Lung (tissue), 12 donors: ENCODE measurements around the gene CNOT2. TPM values are rescaled to one million over a fixed set of nuclear protein-coding genes. Genes with fewer than 3 reads are reported as not detected.

Experiments used
- ATAC-seq: fragments of 200-7000 bp; cut with Tn5 transposase; one replicate; pipeline ENCODE4 v1.9.1; 2020; ENCODE audit warnings: moderate number of reproducible peaks; ENCODE audit not compliant: insufficient read depth, low FRiP score
- DNase-seq, 3 donors: peaks; one replicate each; pipeline ENCODE4 v3.0.0-alpha.2; 2013 to 2017
- H3K27ac ChIP-seq, 2 donors: one replicate each; pipeline ENCODE4 v1.5.1; 2013; ENCODE audit warnings: mild to moderate bottlenecking in 2 of 2, moderate library complexity in 2 of 2, control low read depth in 1 of 2, inconsistent platforms in 1 of 2, low read depth in 1 of 2, low read length in 1 of 2
- H3K27me3 ChIP-seq, 3 donors: one replicate each; pipeline ENCODE4 v1.5.1; 2013; ENCODE audit warnings: low read length in 2 of 3; ENCODE audit not compliant: control insufficient read depth in 3 of 3, insufficient read depth in 3 of 3
- H3K36me3 ChIP-seq, 4 donors: one replicate each; pipeline ENCODE4 v1.5.1; 2013; ENCODE audit warnings: low read length in 4 of 4, mild to moderate bottlenecking in 1 of 4, moderate library complexity in 1 of 4; ENCODE audit not compliant: control insufficient read depth in 4 of 4, insufficient read depth in 4 of 4
- H3K4me1 ChIP-seq, 5 donors: one replicate each; pipeline ENCODE4 v1.5.1; 2013; ENCODE audit warnings: low read length in 5 of 5, mild to moderate bottlenecking in 2 of 5, moderate library complexity in 1 of 5; ENCODE audit not compliant: control insufficient read depth in 5 of 5, insufficient read depth in 5 of 5
- H3K4me3 ChIP-seq: one replicate; pipeline ENCODE4 v1.5.1; 2013; ENCODE audit warnings: mild to moderate bottlenecking, control low read depth, moderate library complexity
- H3K9ac ChIP-seq, 2 donors: one replicate each; pipeline ENCODE4 v1.5.1; 2013; ENCODE audit warnings: low read length in 2 of 2, control low read depth in 1 of 2; ENCODE audit not compliant: insufficient read depth in 1 of 2
- H3K9me3 ChIP-seq, 4 donors: one replicate each; pipeline ENCODE4 v1.5.1; 2013; ENCODE audit warnings: low read length in 3 of 4, mild to moderate bottlenecking in 1 of 4, moderate library complexity in 1 of 4; ENCODE audit not compliant: control insufficient read depth in 4 of 4, insufficient read depth in 3 of 4
- WGBS, 2 donors: extraction: QIAGEN DNeasy Blood & Tissue Kit; methylation state at CpG; one replicate each; pipeline ENCODE4 v1.1.7; 2013; 5-methylcytosine and 5-hydroxymethylcytosine counted together
- polyA plus RNA-seq, 2 donors: library from polyadenylated mRNA; stranded (reverse); fragments of 200-250 nt; gene quantifications; one replicate each; pipeline ENCODE4 v1.2.1, GENCODE V29; 2013
- total RNA-seq, 2 donors: library from RNA; depleted of rRNA in 1 of 2; stranded (reverse); fragments of >200 nt in 1 of 2; gene quantifications; one replicate each; pipeline ENCODE4 v1.2.1, GENCODE V29; 2014 to 2021
- TF ChIP-seq, protein P1 (sequence below): IDR thresholded peaks from 2 replicates; pipeline ENCODE4 v1.5.1; 2012; ENCODE audit warnings: mild to moderate bottlenecking; ENCODE audit errors: control extremely low read depth, extremely low read depth
- donor health status: control.
- donor health status: control.
- donor health status: Bipolar disorder and iron deficiency.
- donor health status: healthy.
- donor health status: DM: yes; HTN: yes; CAD: no.

CNOT2 gene
- total and polyA plus RNA-seq, 4 donors = 21.9 to 243 (median 40.3) TPM

GRCh38 chr12:70351076-70351475, 107.8 kb downstream of the CNOT2 start:
- TF ChIP-seq, protein P1, sequence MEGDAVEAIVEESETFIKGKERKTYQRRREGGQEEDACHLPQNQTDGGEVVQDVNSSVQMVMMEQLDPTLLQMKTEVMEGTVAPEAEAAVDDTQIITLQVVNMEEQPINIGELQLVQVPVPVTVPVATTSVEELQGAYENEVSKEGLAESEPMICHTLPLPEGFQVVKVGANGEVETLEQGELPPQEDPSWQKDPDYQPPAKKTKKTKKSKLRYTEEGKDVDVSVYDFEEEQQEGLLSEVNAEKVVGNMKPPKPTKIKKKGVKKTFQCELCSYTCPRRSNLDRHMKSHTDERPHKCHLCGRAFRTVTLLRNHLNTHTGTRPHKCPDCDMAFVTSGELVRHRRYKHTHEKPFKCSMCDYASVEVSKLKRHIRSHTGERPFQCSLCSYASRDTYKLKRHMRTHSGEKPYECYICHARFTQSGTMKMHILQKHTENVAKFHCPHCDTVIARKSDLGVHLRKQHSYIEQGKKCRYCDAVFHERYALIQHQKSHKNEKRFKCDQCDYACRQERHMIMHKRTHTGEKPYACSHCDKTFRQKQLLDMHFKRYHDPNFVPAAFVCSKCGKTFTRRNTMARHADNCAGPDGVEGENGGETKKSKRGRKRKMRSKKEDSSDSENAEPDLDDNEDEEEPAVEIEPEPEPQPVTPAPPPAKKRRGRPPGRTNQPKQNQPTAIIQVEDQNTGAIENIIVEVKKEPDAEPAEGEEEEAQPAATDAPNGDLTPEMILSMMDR = no peak
- WGBS, 2 donors = 95 to 99% methylated on average over 2 of the region's 2 CpGs

DNA sequence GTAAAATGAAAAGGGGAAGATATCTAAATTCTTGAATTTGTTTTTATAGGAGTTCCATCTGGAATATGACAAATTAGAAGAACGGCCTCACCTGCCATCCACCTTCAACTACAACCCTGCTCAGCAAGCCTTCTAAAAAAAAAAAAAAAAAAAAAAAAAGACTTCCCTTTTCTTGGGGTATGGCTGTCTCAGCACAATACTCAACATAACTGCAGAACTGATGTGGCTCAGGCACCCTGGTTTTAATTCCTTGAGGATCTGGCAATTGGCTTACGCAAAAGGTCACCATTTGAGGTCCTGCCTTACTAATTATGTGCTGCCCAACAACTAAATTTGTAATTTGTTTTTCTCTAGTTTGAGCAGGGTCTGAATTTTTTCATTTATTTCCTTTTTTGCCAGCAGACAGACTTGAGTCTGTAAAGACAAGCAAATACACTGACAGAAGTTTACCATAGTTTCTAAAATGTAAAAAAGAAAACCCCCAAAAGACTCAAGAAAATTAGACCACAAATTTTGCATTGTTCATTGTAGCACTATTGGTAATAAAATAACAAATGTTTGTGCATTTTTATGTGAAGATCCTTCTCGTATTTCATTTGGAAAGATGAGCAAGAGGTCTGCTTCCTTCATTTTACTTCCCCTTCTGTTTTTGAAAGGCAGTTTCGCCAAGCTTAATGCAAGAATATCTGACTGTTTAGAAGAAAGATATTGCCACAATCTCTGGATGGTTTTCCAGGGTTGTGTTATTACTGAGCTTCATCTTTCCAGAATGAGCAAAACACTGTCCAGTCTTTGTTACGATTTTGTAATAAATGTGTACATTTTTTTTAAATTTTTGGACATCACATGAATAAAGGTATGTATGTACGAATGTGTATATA, 110.8 kb downstream of the CNOT2 start:
- WGBS, 2 donors = 67 to 83% methylated on average over 6 of the region's 6 CpGs
- H3K9ac ChIP-seq = no peak overlapping the region
- ATAC-seq = no peak
- H3K4me1 ChIP-seq = peaks cover 0 to 2% (median 0%) of the 10 kb centered on the region in 5 donors
- peaks cover 2 to 12% (median 6%) of the 10 kb centered on the region in 4 donors for H3K36me3 ChIP-seq
- no peaks in the 10 kb centered on the region for H3K9me3 ChIP-seq
- no peaks in the 10 kb centered on the region for H3K27me3 ChIP-seq
- DNase-seq = no peak
- TF ChIP-seq, protein P1 = no peak
- H3K4me3 ChIP-seq = no peak overlapping the region
- H3K27ac ChIP-seq = no peak overlapping the region

More at GRCh38 chr12:70351076-70351475, 107.8 kb downstream of the CNOT2 start:
- Histone ChIP-seq H3K36me3 (peaks cover 2 to 19% (median 8%) of the 10 kb centered on the region in 4 donors), H3K27me3 (no peaks in the 10 kb centered on the region), H3K9me3 (no peaks in the 10 kb centered on the region), H3K27ac (no peak overlapping the region), H3K4me3 (no peak overlapping the region), H3K4me1 (peaks cover 0 to 2% (median 0%) of the 10 kb centered on the region in 5 donors), H3K9ac (no peak overlapping the region)
- no peak for DNase-seq
- no peak for ATAC-seq

DNA sequence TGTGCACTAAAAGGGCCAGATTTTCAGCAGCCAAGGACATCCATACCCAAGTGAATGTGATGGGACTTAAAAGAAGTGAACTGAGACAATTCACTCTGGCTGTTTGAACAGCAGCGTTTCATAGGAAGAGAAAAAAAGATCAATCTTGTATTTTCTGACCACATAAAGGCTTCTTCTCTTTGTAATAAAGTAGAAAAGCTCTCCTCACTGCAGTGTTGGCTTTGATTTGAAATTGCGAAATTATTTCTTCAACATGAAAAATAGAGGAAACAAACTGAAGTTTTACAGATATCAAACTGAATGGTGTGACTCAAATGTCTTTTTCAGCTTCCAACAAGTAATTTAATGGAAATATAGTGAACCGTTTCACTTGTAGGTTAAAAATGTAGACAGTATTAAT, 111.6 kb downstream of the CNOT2 start:
- TF ChIP-seq, protein P1 = no peak
- Histone ChIP-seq H3K27me3 (no peaks in the 10 kb centered on the region), H3K27ac (no peak overlapping the region), H3K4me3 (no peak overlapping the region), H3K9ac (no peak overlapping the region), H3K4me1 (peaks cover 0 to 2% (median 0%) of the 10 kb centered on the region in 5 donors), H3K9me3 (no peaks in the 10 kb centered on the region), H3K36me3 (peaks cover 2 to 12% (median 6%) of the 10 kb centered on the region in 4 donors)
- DNase-seq = peak in 2 of 3 donors; percentile 34 to 60
- WGBS, 2 donors = 58 to 64% methylated on average over 3 of the region's 3 CpGs
- no peak for ATAC-seq
